DND-41 (cell line): ENCODE measurements around the gene SPOCD1.

Experiments used
- EZH2 ChIP-seq: IDR thresholded peaks from 3 replicates; pipeline ENCODE4 v1.6.1; 2012; ENCODE audit warnings: borderline replicate concordance, low read depth, mild to moderate bottlenecking, moderate library complexity, low read length, inconsistent platforms; ENCODE audit not compliant: severe bottlenecking
- TF ChIP-seq, protein P1 (sequence below): IDR thresholded peaks from 2 replicates; pipeline ENCODE4 v1.5.1; 2012; ENCODE audit warnings: borderline replicate concordance, low read length, moderate library complexity, mild to moderate bottlenecking; ENCODE audit not compliant: poor library complexity, severe bottlenecking; ENCODE audit errors: extremely low read depth

DNA sequence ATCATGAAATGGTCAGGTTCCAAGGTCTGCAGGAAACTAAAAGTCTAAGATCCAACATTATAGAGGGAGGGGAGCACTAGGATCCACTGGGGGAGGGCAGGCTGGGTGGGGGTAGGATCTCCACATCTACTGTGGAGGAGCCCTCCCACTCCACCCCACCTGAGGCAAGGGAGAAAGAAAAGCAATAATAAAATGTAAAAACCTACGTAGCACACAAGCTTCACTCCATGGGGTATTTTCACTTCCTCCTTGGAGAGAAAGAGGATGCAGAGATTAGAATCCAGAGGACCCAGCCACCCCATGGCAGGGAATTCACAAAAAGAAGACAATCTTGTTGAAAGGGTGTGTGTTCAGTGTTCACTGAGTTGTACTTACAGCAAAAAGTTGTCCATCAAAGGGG, 14.4 kb downstream of the SPOCD1 start:
- TF ChIP-seq, protein P1, sequence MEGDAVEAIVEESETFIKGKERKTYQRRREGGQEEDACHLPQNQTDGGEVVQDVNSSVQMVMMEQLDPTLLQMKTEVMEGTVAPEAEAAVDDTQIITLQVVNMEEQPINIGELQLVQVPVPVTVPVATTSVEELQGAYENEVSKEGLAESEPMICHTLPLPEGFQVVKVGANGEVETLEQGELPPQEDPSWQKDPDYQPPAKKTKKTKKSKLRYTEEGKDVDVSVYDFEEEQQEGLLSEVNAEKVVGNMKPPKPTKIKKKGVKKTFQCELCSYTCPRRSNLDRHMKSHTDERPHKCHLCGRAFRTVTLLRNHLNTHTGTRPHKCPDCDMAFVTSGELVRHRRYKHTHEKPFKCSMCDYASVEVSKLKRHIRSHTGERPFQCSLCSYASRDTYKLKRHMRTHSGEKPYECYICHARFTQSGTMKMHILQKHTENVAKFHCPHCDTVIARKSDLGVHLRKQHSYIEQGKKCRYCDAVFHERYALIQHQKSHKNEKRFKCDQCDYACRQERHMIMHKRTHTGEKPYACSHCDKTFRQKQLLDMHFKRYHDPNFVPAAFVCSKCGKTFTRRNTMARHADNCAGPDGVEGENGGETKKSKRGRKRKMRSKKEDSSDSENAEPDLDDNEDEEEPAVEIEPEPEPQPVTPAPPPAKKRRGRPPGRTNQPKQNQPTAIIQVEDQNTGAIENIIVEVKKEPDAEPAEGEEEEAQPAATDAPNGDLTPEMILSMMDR = no peak
- TF ChIP-seq EZH2 = no peak
